ENCODE data around the gene SLITRK2.

GRCh38 chrX:145821898-145822571 lies 4.4 kb downstream of the SLITRK2 start:
- TF ChIP-seq POLR2AphosphoS5 (IDR thresholded peaks at IDR 0.05; ENCODE audit: low read depth, low read length) (no peak), POLR2A (IDR thresholded peaks at IDR 0.05; ENCODE audit: low read depth, low read length) (no peak), SPI1 (IDR thresholded peaks at IDR 0.05; ENCODE audit: low read depth, low read length) (no peak), TAF1 (IDR thresholded peaks at IDR 0.05; ENCODE audit: low read depth, low read length) (no peak), POU2F2 (IDR thresholded peaks at IDR 0.05; ENCODE audit: low read depth, low read length) (no peak), PAX5 (IDR thresholded peaks at IDR 0.05; ENCODE audit: insufficient read depth, low read length, severe bottlenecking) (no peak)
